Measurements from ENCODE around the gene KCNB1.

The KCNB1 gene

DNA sequence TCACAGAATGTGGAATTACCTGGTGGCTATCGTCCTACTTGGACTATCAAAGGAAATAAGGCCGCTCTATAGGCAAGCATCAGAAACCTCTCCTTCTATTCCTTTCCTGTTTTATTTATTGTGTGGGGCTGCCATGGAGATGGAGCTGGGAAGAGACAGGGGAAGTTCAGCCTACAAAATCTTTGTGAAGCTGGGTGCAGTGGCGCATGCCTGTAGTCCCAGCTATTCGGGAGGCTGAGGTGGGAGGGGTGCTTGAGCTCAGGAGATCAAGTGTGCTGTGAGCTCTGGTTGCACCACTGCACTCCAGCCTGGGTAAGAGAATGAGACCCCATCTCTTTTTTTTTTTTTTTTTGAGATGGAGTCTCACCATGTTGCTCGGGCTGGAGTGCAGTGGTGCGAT lies 60.3 kb downstream of the KCNB1 start:
- no peak overlapping the region for H3K27ac Mint-ChIP-seq
- peaks cover 12% of the 10 kb centered on the region for H3K27me3 Mint-ChIP-seq (ENCODE audit: low read depth)
- no peaks in the 10 kb centered on the region for H3K9me3 Mint-ChIP-seq
- H3K4me3 Mint-ChIP-seq = no peak overlapping the region
- TF ChIP-seq, protein P1, sequence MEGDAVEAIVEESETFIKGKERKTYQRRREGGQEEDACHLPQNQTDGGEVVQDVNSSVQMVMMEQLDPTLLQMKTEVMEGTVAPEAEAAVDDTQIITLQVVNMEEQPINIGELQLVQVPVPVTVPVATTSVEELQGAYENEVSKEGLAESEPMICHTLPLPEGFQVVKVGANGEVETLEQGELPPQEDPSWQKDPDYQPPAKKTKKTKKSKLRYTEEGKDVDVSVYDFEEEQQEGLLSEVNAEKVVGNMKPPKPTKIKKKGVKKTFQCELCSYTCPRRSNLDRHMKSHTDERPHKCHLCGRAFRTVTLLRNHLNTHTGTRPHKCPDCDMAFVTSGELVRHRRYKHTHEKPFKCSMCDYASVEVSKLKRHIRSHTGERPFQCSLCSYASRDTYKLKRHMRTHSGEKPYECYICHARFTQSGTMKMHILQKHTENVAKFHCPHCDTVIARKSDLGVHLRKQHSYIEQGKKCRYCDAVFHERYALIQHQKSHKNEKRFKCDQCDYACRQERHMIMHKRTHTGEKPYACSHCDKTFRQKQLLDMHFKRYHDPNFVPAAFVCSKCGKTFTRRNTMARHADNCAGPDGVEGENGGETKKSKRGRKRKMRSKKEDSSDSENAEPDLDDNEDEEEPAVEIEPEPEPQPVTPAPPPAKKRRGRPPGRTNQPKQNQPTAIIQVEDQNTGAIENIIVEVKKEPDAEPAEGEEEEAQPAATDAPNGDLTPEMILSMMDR (IDR thresholded peaks at IDR 0.05; ENCODE audit: unreplicated experiment in 3 of 3) = no peak
- no peaks in the 10 kb centered on the region for H3K36me3 Mint-ChIP-seq (ENCODE audit: low read depth)
- no peaks in the 10 kb centered on the region for H3K4me1 Mint-ChIP-seq

DNA sequence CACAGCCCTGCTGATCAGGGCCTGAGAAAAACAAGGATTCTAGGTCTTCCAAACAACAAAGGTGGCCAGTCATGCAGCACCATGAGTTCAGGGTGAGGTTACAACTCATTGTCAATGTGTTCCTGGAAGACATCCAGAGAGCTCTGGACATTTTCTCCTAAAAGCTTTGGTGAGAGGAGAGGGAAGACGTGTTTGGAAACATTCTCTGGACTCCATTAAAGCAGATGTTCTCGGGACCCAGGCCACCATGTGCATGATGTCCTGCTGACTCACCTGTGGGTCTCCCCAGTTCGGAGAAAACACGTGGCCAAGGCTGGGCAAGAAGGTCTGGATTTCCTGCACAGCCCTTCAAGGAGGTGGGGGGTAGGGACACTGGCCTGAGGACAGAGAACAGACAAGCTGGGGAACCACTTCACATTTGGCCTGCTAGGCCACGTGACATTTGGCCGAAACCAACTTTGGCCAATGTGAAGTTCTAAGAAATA lies 61.6 kb downstream of the KCNB1 start:
- no peaks in the 10 kb centered on the region for H3K36me3 Mint-ChIP-seq (ENCODE audit: low read depth)
- H3K27ac Mint-ChIP-seq = no peak overlapping the region
- H3K4me1 Mint-ChIP-seq = no peaks in the 10 kb centered on the region
- no peaks in the 10 kb centered on the region for H3K9me3 Mint-ChIP-seq
- TF ChIP-seq, protein P1 (IDR thresholded peaks at IDR 0.05; ENCODE audit: unreplicated experiment in 3 of 3) = no peak
- no peak overlapping the region for H3K4me3 Mint-ChIP-seq
- peaks cover 17% of the 10 kb centered on the region for H3K27me3 Mint-ChIP-seq (ENCODE audit: low read depth)

DNA sequence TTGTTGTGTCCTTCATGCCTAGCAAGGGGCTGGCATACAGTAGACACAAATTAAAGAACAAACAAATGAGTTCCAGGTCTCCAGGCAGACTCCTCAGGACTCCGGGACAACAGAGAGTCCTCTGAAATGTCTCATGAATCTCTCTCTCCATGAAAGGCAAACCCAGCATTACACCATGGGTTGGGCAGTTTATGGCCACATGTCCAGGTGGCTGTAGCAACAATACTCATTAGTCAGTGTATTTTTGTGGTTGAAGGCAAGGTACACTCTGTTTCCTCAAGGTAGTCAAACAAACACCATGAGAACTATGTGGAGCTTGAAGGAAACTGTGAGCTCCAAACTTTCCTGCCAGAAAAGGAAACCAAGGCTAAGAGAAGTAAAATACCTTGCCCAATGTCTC lies 62.2 kb downstream of the KCNB1 start:
- H3K36me3 Mint-ChIP-seq (ENCODE audit: low read depth) = no peaks in the 10 kb centered on the region
- no peak overlapping the region for H3K27ac Mint-ChIP-seq
- H3K4me3 Mint-ChIP-seq = no peak overlapping the region
- TF ChIP-seq, protein P1 (IDR thresholded peaks at IDR 0.05; ENCODE audit: unreplicated experiment in 3 of 3) = no peak
- no peaks in the 10 kb centered on the region for H3K4me1 Mint-ChIP-seq
- no peaks in the 10 kb centered on the region for H3K9me3 Mint-ChIP-seq
- peaks cover 13% of the 10 kb centered on the region for H3K27me3 Mint-ChIP-seq (ENCODE audit: low read depth)

DNA sequence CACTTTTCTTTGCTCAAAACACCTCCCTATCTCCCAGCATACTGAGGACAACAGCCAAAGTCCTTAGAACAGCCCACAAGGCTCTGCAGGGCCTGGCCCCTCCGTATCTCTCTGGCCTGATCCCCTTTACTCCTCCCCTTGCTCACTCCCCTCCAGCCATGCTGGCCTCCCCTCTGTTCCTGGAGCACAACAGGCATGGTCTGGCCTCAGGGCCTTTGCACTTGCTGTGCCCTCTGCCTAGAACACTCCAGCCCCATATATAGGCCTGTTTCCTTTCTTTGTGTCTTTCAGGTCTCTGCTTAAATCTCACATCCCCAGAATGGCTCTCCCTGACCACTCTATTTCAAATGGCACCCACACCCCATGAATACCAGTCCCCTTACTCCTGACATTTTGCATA lies 62.7 kb downstream of the KCNB1 start:
- Mint-ChIP-seq H3K4me1 (no peaks in the 10 kb centered on the region), H3K4me3 (no peak overlapping the region), H3K9me3 (no peaks in the 10 kb centered on the region), H3K27ac (no peak overlapping the region), H3K36me3 (ENCODE audit: low read depth) (no peaks in the 10 kb centered on the region), H3K27me3 (ENCODE audit: low read depth) (peaks cover 11% of the 10 kb centered on the region)
- TF ChIP-seq, protein P1 (IDR thresholded peaks at IDR 0.05; ENCODE audit: unreplicated experiment in 3 of 3) = no peak

DNA sequence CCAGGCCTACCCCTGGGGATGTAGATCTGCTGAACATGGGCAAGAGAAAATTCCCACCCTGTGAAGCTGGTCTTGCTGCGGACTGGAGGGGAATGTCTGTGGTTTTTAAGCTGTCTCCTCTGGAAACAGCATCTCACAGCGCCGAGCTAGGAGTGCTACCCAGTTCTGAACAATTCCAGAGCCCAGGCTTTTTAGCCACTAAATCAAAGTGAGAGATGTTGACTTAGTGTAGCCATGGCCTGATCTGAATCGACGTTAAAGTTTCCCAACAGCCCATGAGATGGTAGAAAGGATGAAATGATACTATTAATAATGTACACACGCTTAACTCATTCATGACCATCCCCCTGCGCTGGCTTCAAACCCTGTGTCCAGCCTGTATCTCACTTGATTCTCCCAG lies 63.7 kb downstream of the KCNB1 start:
- Mint-ChIP-seq H3K4me1 (no peaks in the 10 kb centered on the region), H3K4me3 (no peak overlapping the region), H3K36me3 (ENCODE audit: low read depth) (no peaks in the 10 kb centered on the region), H3K9me3 (no peaks in the 10 kb centered on the region), H3K27me3 (ENCODE audit: low read depth) (peaks cover 11% of the 10 kb centered on the region), H3K27ac (no peak overlapping the region)
- TF ChIP-seq, protein P1 (IDR thresholded peaks at IDR 0.05; ENCODE audit: unreplicated experiment in 3 of 3) = no peak

DNA sequence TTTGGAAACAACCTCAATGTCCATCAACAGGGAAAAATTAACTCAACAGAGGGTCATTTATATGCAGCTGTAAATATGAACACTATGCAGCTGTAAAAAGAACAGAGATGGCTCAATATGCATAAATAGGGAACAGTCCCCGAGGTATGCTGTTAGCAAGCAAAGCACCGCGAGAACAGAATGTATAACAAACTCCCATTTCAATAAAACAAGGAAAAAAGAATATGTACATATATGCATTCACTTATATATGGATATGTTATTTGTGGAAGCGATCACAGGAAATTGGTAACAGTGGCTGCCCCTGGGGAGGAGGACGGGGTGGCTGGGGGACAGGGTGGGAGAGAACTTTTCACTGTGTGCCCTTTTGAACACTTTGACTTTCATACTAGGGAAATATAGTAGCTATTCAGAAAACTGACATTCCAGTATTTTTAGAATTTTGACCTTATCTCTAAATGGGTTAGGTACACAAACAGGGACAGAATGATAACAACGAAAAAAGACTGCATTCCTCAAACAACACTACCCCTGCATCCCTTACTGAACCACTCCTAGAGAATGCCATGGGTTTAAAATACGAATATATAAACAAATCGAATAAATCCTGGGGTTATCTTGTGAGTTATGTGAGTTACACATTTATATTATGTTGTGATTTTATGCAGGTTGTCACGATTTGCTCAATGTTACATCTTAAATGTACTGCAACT lies 64.5 kb downstream of the KCNB1 start:
- H3K36me3 Mint-ChIP-seq (ENCODE audit: low read depth) = no peaks in the 10 kb centered on the region
- H3K4me3 Mint-ChIP-seq = no peak overlapping the region
- TF ChIP-seq, protein P1 (IDR thresholded peaks at IDR 0.05; ENCODE audit: unreplicated experiment in 3 of 3) = no peak
- no peaks in the 10 kb centered on the region for H3K9me3 Mint-ChIP-seq
- H3K4me1 Mint-ChIP-seq = no peaks in the 10 kb centered on the region
- H3K27me3 Mint-ChIP-seq (ENCODE audit: low read depth) = peaks cover 15% of the 10 kb centered on the region
- H3K27ac Mint-ChIP-seq = no peak overlapping the region

All from nephron (organoid).